ENCODE measurements around the gene CNOT6.

DNA sequence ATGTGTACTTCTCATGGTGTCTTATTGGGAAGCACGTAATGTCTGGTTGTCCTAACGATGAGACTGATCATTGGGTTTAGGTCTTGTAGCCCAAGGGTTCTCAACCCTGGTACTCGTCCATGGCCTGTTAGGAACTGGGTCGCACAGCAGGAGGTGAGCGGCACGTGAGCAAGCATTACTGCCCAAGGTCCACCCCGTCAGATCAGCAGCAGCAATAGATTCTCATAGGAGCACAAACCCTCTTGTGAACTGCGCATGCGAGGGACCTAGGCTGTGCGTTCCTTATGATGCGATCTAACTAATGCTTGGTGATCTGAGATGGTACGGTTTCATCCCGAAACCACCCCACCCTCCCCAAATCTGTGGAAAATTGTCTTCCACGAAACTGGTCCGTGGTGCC, 33.5 kb downstream of the CNOT6 start:
- TF ChIP-seq TAF1 (IDR thresholded peaks at IDR 0.05; ENCODE audit: low read depth, low read length) (no peak), POLR2AphosphoS5 (IDR thresholded peaks at IDR 0.05; ENCODE audit: low read depth, low read length) (no peak), SPI1 (IDR thresholded peaks at IDR 0.05; ENCODE audit: low read depth, low read length) (no peak), POLR2A (IDR thresholded peaks at IDR 0.05; ENCODE audit: low read depth, low read length) (no peak)

All from GM12891 (cell line).